PC-9 (cell line): Measurements from ENCODE around the gene SYTL2. TPM values are rescaled to one million over a fixed set of nuclear protein-coding genes. Genes with fewer than 3 reads are reported as not detected.

Source experiments
- BruUV-seq: library from RNA; stranded (reverse); fragments of 400-500 nt; replicated peaks from 2 replicates; lab custom pipeline; 2021; lab: Mats Ljungman, UMichigan
- CTCF ChIA-PET: fragments of 300-600 bp; sonication (Branson Sonifier 250); formaldehyde crosslinking; loops from one replicate; lab custom pipeline; 2022; ENCODE audit warnings: antibody characterized with exemption; lab: Charles Lee
- POLR2A ChIA-PET: fragments of 300-600 bp; sonication (Branson Sonifier 250); formaldehyde crosslinking; loops from one replicate; lab custom pipeline; 2022; ENCODE audit warnings: antibody characterized with exemption; ENCODE audit not compliant: unreplicated experiment; lab: Charles Lee
- DNase-seq, 2 experiments: peaks; one replicate each; pipeline versions ENCODE4 v3.0.0 to v3.0.0-alpha.2; 2015 to 2022; ENCODE audit warnings: mixed read lengths in 1 of 2
- H2AFZ ChIP-seq: fragments of 200-600 bp; sonication (generic); 2 replicates; pipeline ENCODE4 v1.8.1; 2017; ENCODE audit warnings: antibody characterized with exemption
- H3F3A ChIP-seq: fragments of 200-600 bp; sonication (generic); 2 replicates; pipeline ENCODE4 v1.8.1; 2017; ENCODE audit warnings: antibody characterized with exemption, mild to moderate bottlenecking, low read depth; ENCODE audit not compliant: insufficient read depth
- H3K27ac ChIP-seq: fragments of 200-600 bp; sonication (generic); 2 replicates; pipeline ENCODE4 v1.6.1; 2016; ENCODE audit warnings: mixed run types
- H3K27me3 ChIP-seq: fragments of 200-600 bp; sonication (generic); 2 replicates; pipeline ENCODE4 v1.6.1; 2016; ENCODE audit warnings: low read depth, mixed run types; ENCODE audit not compliant: insufficient read depth
- H3K36me3 ChIP-seq: fragments of 200-600 bp; sonication (generic); 2 replicates; pipeline ENCODE4 v1.6.1; 2016; ENCODE audit warnings: low read depth, mixed run types
- H3K4me1 ChIP-seq: fragments of 200-600 bp; sonication (generic); replicated peaks from 2 replicates; pipeline ENCODE4 v1.6.1; 2016; ENCODE audit warnings: mixed run types; ENCODE audit not compliant: insufficient read depth
- H3K4me2 ChIP-seq: fragments of 200-600 bp; sonication (generic); 2 replicates; pipeline ENCODE4 v1.6.1; 2017; ENCODE audit warnings: mixed run types
- H3K4me3 ChIP-seq: fragments of 200-600 bp; sonication (generic); 2 replicates; pipeline ENCODE4 v1.6.1; 2016; ENCODE audit warnings: mixed run types
- H3K79me2 ChIP-seq: fragments of 200-600 bp; sonication (generic); 2 replicates; pipeline ENCODE4 v1.6.1; 2017; ENCODE audit warnings: low read depth, mixed run types
- H3K9me2 ChIP-seq: fragments of 200-600 bp; sonication (generic); 2 replicates; pipeline ENCODE4 v1.8.1; 2017; ENCODE audit warnings: mild to moderate bottlenecking; ENCODE audit not compliant: insufficient read depth
- H3K9me3 ChIP-seq: fragments of 200-600 bp; sonication (generic); 2 replicates; pipeline ENCODE4 v1.8.1; 2016; ENCODE audit warnings: low read depth; ENCODE audit not compliant: insufficient read depth
- H4K20me1 ChIP-seq: fragments of 200-600 bp; sonication (generic); 2 replicates; pipeline ENCODE4 v1.8.1; 2017; ENCODE audit not compliant: insufficient read depth
- CTCF ChIP-seq: fragments of 200-600 bp; sonication (generic); conservative IDR thresholded peaks from 2 replicates; pipeline ENCODE4 v1.6.1; 2017; ENCODE audit warnings: mixed run types, antibody characterized with exemption, mild to moderate bottlenecking, moderate library complexity
- EZH2 ChIP-seq: fragments of 200-600 bp; sonication (generic); IDR thresholded peaks from 2 replicates; pipeline ENCODE4 v1.8.0; 2017; ENCODE audit warnings: antibody characterized with exemption, low read depth
- intact Hi-C: fragments of 100-400 bp; cut with micrococcal nuclease; formaldehyde crosslinking; loops from one replicate; pipeline ENCODE4 v1.10.0; 2022; ENCODE audit not compliant: unreplicated experiment
- total RNA-seq: library from RNA; stranded (reverse); gene quantifications from 2 replicates; pipeline ENCODE4 v1.2.3, GENCODE V29; 2021

SYTL2 gene
- total RNA-seq, 1 experiment from 2014 or later = 13.3 TPM

- H3K27ac ChIP-seq = peak overlapping the region; percentile 41
- ChIA-PET CTCF (no interaction called here), POLR2A (no interaction called here)
- no peaks in the 10 kb centered on the region for H3K27me3 ChIP-seq
- no peaks in the 10 kb centered on the region for H3K36me3 ChIP-seq
- no peaks in the 10 kb centered on the region; the same call in 1 of the 2 replicates for H3K9me3 ChIP-seq
- no peaks in the 10 kb centered on the region for H3K79me2 ChIP-seq
- no peaks in the 10 kb centered on the region for H3K9me2 ChIP-seq
- no TSS peak for BruUV-seq
- TF ChIP-seq CTCF = no peak
- TF ChIP-seq EZH2 = no peak
- intact Hi-C loops = no loop called here
- H3K4me2 ChIP-seq = peak overlapping the region; percentile 14
- peaks cover 17% of the 10 kb centered on the region; the same call in 1 of the 2 replicates for H3F3A ChIP-seq
- peaks cover 47% of the 10 kb centered on the region for H3K4me1 ChIP-seq
- no peak overlapping the region for H2AFZ ChIP-seq
- no peaks in the 10 kb centered on the region for H4K20me1 ChIP-seq
- no peak overlapping the region for H3K4me3 ChIP-seq
- peak; percentile 11 to 82 for DNase-seq
Observed at GRCh38 chr11:85759915-85760314, 51.0 kb downstream of the SYTL2 start.

- H3F3A ChIP-seq = peaks cover 17% of the 10 kb centered on the region; the same call in 1 of the 2 replicates
- no peaks in the 10 kb centered on the region for H3K9me2 ChIP-seq
- H4K20me1 ChIP-seq = no peaks in the 10 kb centered on the region
- no peak overlapping the region for H3K4me3 ChIP-seq
- DNase-seq = peak in 1 of 2 experiments; percentile 47
- H3K4me2 ChIP-seq = no peak overlapping the region
- H3K79me2 ChIP-seq = no peaks in the 10 kb centered on the region
- no TSS peak for BruUV-seq
- POLR2A ChIA-PET = no interaction called here
- CTCF ChIA-PET = no interaction called here
- H3K27me3 ChIP-seq = no peaks in the 10 kb centered on the region
- peaks cover 47% of the 10 kb centered on the region for H3K4me1 ChIP-seq
- TF ChIP-seq EZH2 = no peak
- no peak for TF ChIP-seq CTCF
- no peaks in the 10 kb centered on the region for H3K36me3 ChIP-seq
- H3K27ac ChIP-seq = no peak overlapping the region
- intact Hi-C loops = no loop called here
- no peaks in the 10 kb centered on the region for H3K9me3 ChIP-seq
- H2AFZ ChIP-seq = no peak overlapping the region
Observed at GRCh38 chr11:85758480-85759039, 52.4 kb downstream of the SYTL2 start.

GRCh38 chr11:85758026-85758425 lies 52.9 kb downstream of the SYTL2 start:
- BruUV-seq = no TSS peak
- Histone ChIP-seq H4K20me1 (no peaks in the 10 kb centered on the region), H3K4me1 (peaks cover 47% of the 10 kb centered on the region), H3K27me3 (no peaks in the 10 kb centered on the region), H3K27ac (no peak overlapping the region), H3K36me3 (no peaks in the 10 kb centered on the region), H3K79me2 (no peaks in the 10 kb centered on the region), H3K9me2 (no peaks in the 10 kb centered on the region), H3F3A (peaks cover 17% of the 10 kb centered on the region; the same call in 1 of the 2 replicates), H3K9me3 (no peaks in the 10 kb centered on the region), H3K4me2 (no peak overlapping the region), H2AFZ (no peak overlapping the region), H3K4me3 (no peak overlapping the region)
- CTCF ChIA-PET = no interaction called here
- no peak for TF ChIP-seq CTCF
- no peak for TF ChIP-seq EZH2
- POLR2A ChIA-PET = no interaction called here
- intact Hi-C loops = no loop called here
- DNase-seq = no peak
